Activated CD4-positive, alpha-beta memory T cell treated with anti-CD3 and anti-CD28 coated beads for 36 hours (primary cell): Measurements from ENCODE around the gene CCDC27. TPM values are rescaled to one million over a fixed set of nuclear protein-coding genes. Genes with fewer than 3 reads are reported as not detected.

ENCODE experiments used
- CTCF ChIA-PET: fragments of 350-600 bp; sonication (Branson Sonifier 250); formaldehyde crosslinking; loops from one replicate; lab custom pipeline; 2021; ENCODE audit warnings: antibody characterized with exemption, inconsistent platforms; lab: Charles Lee
- POLR2A ChIA-PET: fragments of 350-600 bp; sonication (Branson Sonifier 250); formaldehyde crosslinking; loops from one replicate; lab custom pipeline; 2021; ENCODE audit warnings: antibody characterized with exemption; lab: Charles Lee
- DNase-seq: peaks from one replicate; pipeline ENCODE4 v3.0.0-alpha.2; 2020
- H3K27ac Mint-ChIP-seq: one replicate; pipeline ENCODE4 v1.8.0; 2021; ENCODE audit warnings: mixed read lengths
- H3K27me3 Mint-ChIP-seq: one replicate; pipeline ENCODE4 v1.8.0; 2021; ENCODE audit warnings: mixed read lengths
- H3K36me3 Mint-ChIP-seq: one replicate; pipeline ENCODE4 v1.8.0; 2021; ENCODE audit warnings: mixed read lengths
- H3K4me1 Mint-ChIP-seq: one replicate; pipeline ENCODE4 v1.8.0; 2021; ENCODE audit warnings: low read depth, mixed read lengths
- H3K4me3 Mint-ChIP-seq: one replicate; pipeline ENCODE4 v1.8.0; 2021; ENCODE audit warnings: mild to moderate bottlenecking, mixed read lengths
- H3K9me3 Mint-ChIP-seq: one replicate; pipeline ENCODE4 v1.8.0; 2021; ENCODE audit warnings: mixed read lengths
- intact Hi-C: fragments of 100-400 bp; cut with micrococcal nuclease; formaldehyde crosslinking; loops from one replicate; pipeline ENCODE4 v1.15.1; 2023
- total RNA-seq, 2 experiments: library from RNA; stranded (reverse); gene quantifications; one replicate each; pipeline ENCODE4 v1.2.3, GENCODE V29; 2021

Gene CCDC27
- total RNA-seq, 2 experiments from 2014 or later = not detected

GRCh38 chr1:3711780-3712451 is 40.3 kb upstream of the CCDC27 start:
- Mint-ChIP-seq H3K4me3 (no peak overlapping the region), H3K27me3 (peaks cover 20% of the 10 kb centered on the region), H3K27ac (no peak overlapping the region), H3K36me3 (no peaks in the 10 kb centered on the region), H3K9me3 (no peaks in the 10 kb centered on the region), H3K4me1 (no peaks in the 10 kb centered on the region)
- ChIA-PET CTCF (interaction anchor here (1.3 kb wide), 1 partner anchor 17 kb away, joined by 4 read pairs; no protein-coding TSS in a partner anchor), POLR2A (no interaction called here)
- no peak for DNase-seq
- intact Hi-C loops = no loop called here

GRCh38 chr1:3712573-3713535 is 39.4 kb upstream of the CCDC27 start:
- Mint-ChIP-seq H3K4me1 (no peaks in the 10 kb centered on the region), H3K27me3 (peaks cover 17% of the 10 kb centered on the region), H3K4me3 (no peak overlapping the region), H3K9me3 (no peaks in the 10 kb centered on the region), H3K36me3 (no peaks in the 10 kb centered on the region), H3K27ac (no peak overlapping the region)
- ChIA-PET POLR2A (no interaction called here), CTCF (no interaction called here)
- intact Hi-C loops = no loop called here
- DNase-seq = no peak

GRCh38 chr1:3713840-3714239 is 38.4 kb upstream of the CCDC27 start:
- no peak for DNase-seq
- POLR2A ChIA-PET = no interaction called here
- CTCF ChIA-PET = interaction anchor here (1.7 kb wide), 1 partner anchor 10 kb away, joined by 9 read pairs; no protein-coding TSS in a partner anchor
- no peaks in the 10 kb centered on the region for H3K4me1 Mint-ChIP-seq
- intact Hi-C loops = no loop called here
- H3K36me3 Mint-ChIP-seq = no peaks in the 10 kb centered on the region
- no peaks in the 10 kb centered on the region for H3K9me3 Mint-ChIP-seq
- H3K27ac Mint-ChIP-seq = no peak overlapping the region
- no peak overlapping the region for H3K4me3 Mint-ChIP-seq
- peaks cover 12% of the 10 kb centered on the region for H3K27me3 Mint-ChIP-seq

- H3K4me1 Mint-ChIP-seq = no peaks in the 10 kb centered on the region
- CTCF ChIA-PET = interaction anchor here (1.7 kb wide), 1 partner anchor 10 kb away, joined by 9 read pairs; no protein-coding TSS in a partner anchor
- H3K36me3 Mint-ChIP-seq = no peaks in the 10 kb centered on the region
Measured at GRCh38 chr1:3714284-3714741, 37.9 kb upstream of the CCDC27 start.

GRCh38 chr1:3714814-3715213 is 37.4 kb upstream of the CCDC27 start:
- ChIA-PET CTCF (interaction anchor here (1.7 kb wide), 1 partner anchor 9 kb away, joined by 9 read pairs; no protein-coding TSS in a partner anchor), POLR2A (no interaction called here)
- Mint-ChIP-seq H3K4me1 (peaks cover 4% of the 10 kb centered on the region), H3K4me3 (no peak overlapping the region), H3K9me3 (no peaks in the 10 kb centered on the region), H3K36me3 (no peaks in the 10 kb centered on the region), H3K27ac (no peak overlapping the region), H3K27me3 (peaks cover 9% of the 10 kb centered on the region)
- no peak for DNase-seq
- intact Hi-C loops = no loop called here

More at GRCh38 chr1:3714284-3714741, 37.9 kb upstream of the CCDC27 start:
- POLR2A ChIA-PET = no interaction called here
- no peak overlapping the region for H3K27ac Mint-ChIP-seq
- intact Hi-C loops = no loop called here
- peaks cover 12% of the 10 kb centered on the region for H3K27me3 Mint-ChIP-seq
- no peak overlapping the region for H3K4me3 Mint-ChIP-seq
- DNase-seq = no peak
- no peaks in the 10 kb centered on the region for H3K9me3 Mint-ChIP-seq

- no peaks in the 10 kb centered on the region for H3K36me3 Mint-ChIP-seq
- H3K4me1 Mint-ChIP-seq = peaks cover 4% of the 10 kb centered on the region
- intact Hi-C loops = no loop called here
- no peak overlapping the region for H3K4me3 Mint-ChIP-seq
- peaks cover 5% of the 10 kb centered on the region for H3K27me3 Mint-ChIP-seq
- no peak overlapping the region for H3K27ac Mint-ChIP-seq
- CTCF ChIA-PET = interaction anchor here (1.0 to 1.3 kb wide), 2 partner anchors 8 to 263 kb away, joined by 3 to 4 read pairs; no protein-coding TSS in a partner anchor
- no peaks in the 10 kb centered on the region for H3K9me3 Mint-ChIP-seq
- POLR2A ChIA-PET = no interaction called here
- DNase-seq = no peak
Measured at GRCh38 chr1:3716351-3716750, 35.9 kb upstream of the CCDC27 start.

- Mint-ChIP-seq H3K27ac (no peak overlapping the region), H3K27me3 (peaks cover under 1% of the 10 kb centered on the region), H3K36me3 (no peaks in the 10 kb centered on the region), H3K9me3 (no peaks in the 10 kb centered on the region), H3K4me3 (no peak overlapping the region), H3K4me1 (peaks cover 4% of the 10 kb centered on the region)
- no peak for DNase-seq
- ChIA-PET POLR2A (no interaction called here), CTCF (interaction anchor here (1.0 to 1.3 kb wide), 3 partner anchors 7 to 264 kb away, joined by 3 to 4 read pairs (median 3); no protein-coding TSS in a partner anchor)
- intact Hi-C loops = no loop called here
Measured at GRCh38 chr1:3717041-3717714, 35.1 kb upstream of the CCDC27 start.

GRCh38 chr1:3717715-3718601 is 34.3 kb upstream of the CCDC27 start:
- Mint-ChIP-seq H3K36me3 (no peaks in the 10 kb centered on the region), H3K27me3 (no peaks in the 10 kb centered on the region), H3K4me1 (peaks cover 4% of the 10 kb centered on the region), H3K9me3 (no peaks in the 10 kb centered on the region), H3K27ac (no peak overlapping the region), H3K4me3 (no peak overlapping the region)
- DNase-seq = peak; percentile 25
- intact Hi-C loops = no loop called here
- ChIA-PET POLR2A (no interaction called here), CTCF (interaction anchor here (1.0 kb wide), 1 partner anchor 9 kb away, joined by 3 read pairs; no protein-coding TSS in a partner anchor)

GRCh38 chr1:3718764-3719163 is 33.5 kb upstream of the CCDC27 start:
- Mint-ChIP-seq H3K36me3 (no peaks in the 10 kb centered on the region), H3K4me1 (peaks cover 4% of the 10 kb centered on the region), H3K4me3 (no peak overlapping the region), H3K27ac (no peak overlapping the region), H3K9me3 (no peaks in the 10 kb centered on the region), H3K27me3 (no peaks in the 10 kb centered on the region)
- ChIA-PET POLR2A (no interaction called here), CTCF (no interaction called here)
- intact Hi-C loops = no loop called here
- no peak for DNase-seq

- peaks cover 4% of the 10 kb centered on the region for H3K4me1 Mint-ChIP-seq
- intact Hi-C loops = loop anchor here (10.0 kb wide), 2 partner anchors 97 to 267 kb away; partner anchors contain the start of genes ARHGEF16 and TPRG1L
- no peak overlapping the region for H3K4me3 Mint-ChIP-seq
- H3K9me3 Mint-ChIP-seq = no peaks in the 10 kb centered on the region
- CTCF ChIA-PET = interaction anchor here (0.6 kb wide), 1 partner anchor 40 kb away, joined by 3 read pairs; no protein-coding TSS in a partner anchor
- DNase-seq = no peak
- POLR2A ChIA-PET = no interaction called here
- H3K27ac Mint-ChIP-seq = no peak overlapping the region
- H3K36me3 Mint-ChIP-seq = no peaks in the 10 kb centered on the region
- H3K27me3 Mint-ChIP-seq = no peaks in the 10 kb centered on the region
Measured at GRCh38 chr1:3721955-3722465, 30.2 kb upstream of the CCDC27 start.
